ENCODE data around the gene TSC22D1.

GRCh38 chr13:44506251-44506650, 69.9 kb downstream of the TSC22D1 start:
- TF ChIP-seq, protein P1, sequence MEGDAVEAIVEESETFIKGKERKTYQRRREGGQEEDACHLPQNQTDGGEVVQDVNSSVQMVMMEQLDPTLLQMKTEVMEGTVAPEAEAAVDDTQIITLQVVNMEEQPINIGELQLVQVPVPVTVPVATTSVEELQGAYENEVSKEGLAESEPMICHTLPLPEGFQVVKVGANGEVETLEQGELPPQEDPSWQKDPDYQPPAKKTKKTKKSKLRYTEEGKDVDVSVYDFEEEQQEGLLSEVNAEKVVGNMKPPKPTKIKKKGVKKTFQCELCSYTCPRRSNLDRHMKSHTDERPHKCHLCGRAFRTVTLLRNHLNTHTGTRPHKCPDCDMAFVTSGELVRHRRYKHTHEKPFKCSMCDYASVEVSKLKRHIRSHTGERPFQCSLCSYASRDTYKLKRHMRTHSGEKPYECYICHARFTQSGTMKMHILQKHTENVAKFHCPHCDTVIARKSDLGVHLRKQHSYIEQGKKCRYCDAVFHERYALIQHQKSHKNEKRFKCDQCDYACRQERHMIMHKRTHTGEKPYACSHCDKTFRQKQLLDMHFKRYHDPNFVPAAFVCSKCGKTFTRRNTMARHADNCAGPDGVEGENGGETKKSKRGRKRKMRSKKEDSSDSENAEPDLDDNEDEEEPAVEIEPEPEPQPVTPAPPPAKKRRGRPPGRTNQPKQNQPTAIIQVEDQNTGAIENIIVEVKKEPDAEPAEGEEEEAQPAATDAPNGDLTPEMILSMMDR (IDR thresholded peaks at IDR 0.05): no peak
- no peak for TF ChIP-seq POLR2A (IDR thresholded peaks at IDR 0.05)
